ENCODE data around the gene CNPY1.

CNPY1 gene

DNA sequence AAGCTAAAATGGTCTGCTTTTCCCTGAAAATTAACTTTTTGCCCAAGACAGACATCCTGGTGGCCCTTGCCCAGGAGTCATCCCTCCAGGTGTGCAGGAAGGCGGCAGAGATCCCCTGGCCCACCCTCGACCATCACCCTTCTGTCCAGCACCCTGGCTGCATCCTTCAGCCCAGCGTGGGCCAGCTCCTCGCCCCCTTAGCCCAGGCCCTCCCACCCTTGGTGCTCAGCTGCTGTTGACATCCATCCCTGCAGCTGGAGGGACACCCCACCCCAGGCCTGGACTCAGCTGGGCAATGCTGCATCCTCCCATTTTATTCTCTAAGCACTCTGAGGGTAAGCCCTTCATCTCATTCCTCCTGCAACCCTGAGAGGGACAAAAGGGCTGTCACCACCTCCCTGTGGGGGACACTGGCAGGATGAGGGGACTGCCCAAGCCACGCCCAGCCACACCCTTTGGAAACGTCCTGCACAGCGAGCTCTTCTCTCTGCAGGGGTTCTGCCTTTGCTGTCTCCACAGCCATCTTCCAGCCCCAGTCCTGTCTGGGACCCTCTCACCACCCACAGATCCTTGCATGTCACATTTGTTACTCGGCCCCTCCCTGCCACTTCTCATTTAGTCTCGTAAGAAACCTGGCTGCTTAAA lies 57.8 kb downstream of the CNPY1 start:
- no peak for DNase-seq (ENCODE audit: low read depth)

DNA sequence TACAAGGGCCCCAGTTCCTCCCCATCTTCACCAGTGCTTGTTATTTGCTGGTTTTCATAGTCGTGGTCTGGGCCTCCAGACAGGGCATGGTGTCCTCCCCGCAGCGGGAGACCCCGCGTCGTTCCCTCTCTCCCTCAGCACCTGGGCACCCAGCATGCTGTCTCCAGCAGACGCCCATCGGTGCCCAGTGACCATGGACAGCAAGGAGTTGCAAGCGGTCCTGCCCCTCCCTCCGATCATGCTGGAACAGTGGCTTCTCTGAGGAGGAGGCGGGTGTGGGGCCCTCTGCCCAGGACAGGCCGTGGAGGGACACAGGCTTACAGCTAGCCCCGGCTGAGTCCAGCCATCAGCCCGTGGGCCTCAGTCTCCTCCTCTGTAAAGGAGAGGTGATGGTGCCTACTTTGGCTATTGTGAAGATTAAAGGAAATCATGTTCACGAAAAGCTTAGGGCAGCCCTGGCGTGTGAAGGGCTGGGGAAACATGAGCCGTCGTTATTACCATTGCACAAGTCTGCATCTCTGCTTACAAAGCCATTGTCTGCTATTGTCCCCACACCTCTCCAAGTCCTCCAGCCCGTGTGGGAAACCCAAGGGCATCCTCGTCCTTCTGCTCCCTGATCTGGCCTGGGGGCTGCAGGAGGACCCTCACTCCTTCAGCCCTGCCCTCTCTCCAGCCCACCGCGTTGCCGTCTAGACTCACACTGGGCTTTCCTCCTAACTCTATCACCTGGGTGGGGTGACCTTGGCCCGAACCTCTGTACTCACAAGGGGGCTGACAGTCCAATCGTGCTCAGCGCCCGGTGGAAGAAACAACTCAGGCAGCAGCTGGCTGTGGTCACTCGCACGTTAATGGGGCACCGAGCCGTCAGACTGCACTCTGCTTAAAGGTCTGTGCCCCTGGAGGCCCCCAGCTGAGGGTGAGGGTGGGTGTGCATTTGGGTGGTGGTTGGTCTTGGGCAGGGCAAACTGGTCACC lies 58.6 kb downstream of the CNPY1 start:
- no peak for DNase-seq (ENCODE audit: low read depth)

DNA sequence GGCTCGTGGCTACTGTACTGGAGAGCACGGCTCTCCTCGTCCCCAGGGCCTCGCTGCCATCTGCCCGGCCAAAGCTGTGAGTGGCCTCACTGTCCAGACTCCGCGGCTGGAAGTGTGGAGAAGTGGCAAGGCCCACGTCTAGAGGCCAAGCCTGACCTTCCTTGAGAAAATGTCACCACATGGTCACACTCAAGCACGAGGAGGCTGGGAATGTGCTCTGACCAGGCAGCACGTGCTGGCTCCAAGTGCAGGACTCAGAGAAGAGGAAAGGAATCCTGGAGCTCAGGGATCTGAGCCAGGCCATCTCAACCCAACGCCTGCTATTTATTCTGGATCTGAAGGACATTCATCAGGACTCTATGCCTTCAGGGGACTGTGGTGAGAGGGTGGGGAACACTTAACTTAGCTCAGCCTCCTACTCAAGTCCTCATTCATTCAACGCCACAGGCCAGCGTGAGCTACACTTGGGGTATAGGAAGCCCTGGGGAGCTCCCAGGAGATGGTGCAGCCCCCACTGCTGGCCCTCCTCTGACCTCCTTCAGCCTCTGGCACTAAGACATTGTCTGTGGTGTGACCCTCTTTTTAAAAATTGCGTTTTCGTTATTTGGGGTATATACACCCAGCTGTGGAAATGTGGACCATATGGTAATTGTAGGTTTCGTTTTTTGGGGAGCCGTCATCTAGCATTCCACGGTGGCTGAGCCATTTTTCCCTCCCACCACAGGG lies 59.4 kb downstream of the CNPY1 start:
- DNase-seq (ENCODE audit: low read depth): no peak

DNA sequence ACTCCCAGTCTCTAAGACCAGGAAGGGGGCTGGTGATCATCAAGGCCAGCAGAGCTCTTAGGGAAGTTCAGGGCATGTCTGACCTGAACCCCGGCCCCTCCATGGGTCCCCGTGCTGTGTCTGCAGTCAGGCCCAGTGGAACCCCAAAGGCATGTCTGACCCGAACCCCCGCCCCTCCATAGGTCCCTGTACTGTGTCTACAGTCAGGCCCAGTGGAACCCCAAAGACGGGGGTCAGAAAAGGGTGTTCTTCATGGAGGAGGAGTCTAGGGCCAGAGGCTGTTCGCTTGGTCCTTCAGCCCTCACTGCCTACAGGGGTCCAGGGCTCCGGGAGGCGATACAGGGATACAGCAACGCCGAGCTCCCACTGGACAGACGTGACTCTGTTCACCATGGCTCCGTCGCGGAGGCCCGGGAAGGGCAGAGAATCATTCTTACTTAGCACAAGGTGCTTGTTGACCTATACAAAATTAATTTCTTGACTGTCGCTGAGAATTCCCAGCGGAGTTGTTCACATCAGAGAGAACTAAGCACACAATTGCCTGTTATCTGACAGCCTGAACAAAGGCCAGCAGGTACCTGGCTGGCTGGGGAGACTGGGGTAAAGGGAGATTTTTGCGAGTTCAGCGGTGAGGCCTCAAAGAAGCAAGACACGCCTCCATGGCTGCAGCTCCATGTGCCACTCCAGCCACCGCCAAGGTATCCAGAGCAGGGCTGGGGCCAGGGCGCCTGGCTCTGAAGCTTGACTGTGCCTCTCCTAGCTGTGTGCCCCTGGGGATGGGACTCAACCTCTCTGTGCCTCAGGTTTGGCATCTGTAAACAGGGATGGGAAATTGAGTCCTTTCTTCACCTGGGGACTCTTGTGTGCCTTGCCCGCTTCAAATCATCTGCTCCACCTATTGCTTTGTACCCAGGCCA lies 61.6 kb downstream of the CNPY1 start:
- DNase-seq (ENCODE audit: low read depth): no peak

DNA sequence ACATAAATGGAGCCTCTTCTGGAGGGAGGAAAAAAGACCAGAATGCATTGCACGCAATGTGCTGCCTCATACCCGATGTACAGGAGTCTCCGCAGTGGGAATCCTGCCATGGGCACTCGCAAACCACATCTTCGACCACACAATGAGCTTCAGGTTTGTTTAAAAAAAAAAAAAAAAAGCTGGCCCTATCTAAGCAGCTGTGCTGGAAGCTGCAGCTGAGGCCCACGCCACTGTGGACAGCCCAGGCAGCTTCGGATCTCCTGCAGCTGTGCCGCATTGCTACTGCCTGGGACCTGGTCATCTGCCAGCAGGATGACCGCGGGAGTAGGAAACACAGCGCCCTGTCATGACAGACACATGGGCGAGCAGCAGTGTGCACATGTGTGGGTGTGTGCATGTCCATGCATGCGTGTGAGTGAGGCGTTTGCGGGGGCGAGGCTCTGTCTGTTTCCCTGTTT lies 62.5 kb downstream of the CNPY1 start:
- no peak for DNase-seq (ENCODE audit: low read depth)

DNA sequence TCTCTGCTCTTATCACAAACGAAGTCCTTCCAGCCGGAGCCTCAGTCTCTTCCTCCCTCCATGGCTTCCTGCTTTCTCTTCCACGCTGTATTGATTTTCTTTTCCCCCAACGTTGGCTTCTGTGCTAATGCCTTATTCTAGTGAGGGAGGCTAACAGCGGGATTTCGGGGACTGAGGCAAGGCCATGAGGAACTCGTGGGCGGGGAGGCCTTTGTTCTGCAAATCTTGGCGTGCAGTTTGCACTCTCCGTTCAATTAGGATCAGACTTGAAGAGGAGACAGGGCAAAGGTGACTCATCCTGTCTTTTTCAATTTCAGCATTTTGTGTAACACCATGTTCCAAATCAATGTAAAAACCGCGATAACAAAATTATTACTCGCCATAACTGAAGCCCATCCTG lies 63.1 kb downstream of the CNPY1 start:
- no peak for DNase-seq (ENCODE audit: low read depth)

DNA sequence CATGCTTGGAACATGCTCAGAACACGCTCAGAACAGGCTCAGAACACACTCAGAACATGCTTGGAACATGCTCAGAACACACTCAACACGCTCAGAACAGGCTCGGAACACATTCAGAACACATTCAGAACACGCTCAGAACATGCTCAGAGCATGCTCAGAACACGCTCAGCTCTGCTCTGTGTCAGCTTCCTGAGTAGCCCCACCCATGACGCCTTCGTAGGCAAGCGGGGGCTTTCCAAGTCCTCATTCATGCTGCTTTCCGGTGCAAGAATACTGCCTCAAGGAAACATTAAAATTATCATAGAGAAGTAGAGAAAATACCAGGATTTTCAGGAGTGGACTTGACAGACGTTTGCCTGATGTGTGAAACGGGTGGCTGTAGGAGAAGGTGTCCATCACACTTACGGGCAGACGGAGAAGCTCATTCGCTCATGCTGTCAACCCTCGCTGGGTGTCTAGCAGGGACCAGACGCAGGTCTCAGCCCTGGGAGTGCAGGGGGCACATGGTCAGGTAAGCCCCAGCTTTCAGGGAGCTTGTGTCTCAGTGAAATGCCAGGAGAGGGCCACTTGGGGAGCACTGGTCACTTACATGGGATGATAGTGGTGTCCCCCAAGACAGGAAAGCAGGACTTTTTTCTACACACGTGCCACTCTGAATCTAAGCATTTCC lies 63.7 kb downstream of the CNPY1 start:
- DNase-seq (ENCODE audit: low read depth): no peak

DNA sequence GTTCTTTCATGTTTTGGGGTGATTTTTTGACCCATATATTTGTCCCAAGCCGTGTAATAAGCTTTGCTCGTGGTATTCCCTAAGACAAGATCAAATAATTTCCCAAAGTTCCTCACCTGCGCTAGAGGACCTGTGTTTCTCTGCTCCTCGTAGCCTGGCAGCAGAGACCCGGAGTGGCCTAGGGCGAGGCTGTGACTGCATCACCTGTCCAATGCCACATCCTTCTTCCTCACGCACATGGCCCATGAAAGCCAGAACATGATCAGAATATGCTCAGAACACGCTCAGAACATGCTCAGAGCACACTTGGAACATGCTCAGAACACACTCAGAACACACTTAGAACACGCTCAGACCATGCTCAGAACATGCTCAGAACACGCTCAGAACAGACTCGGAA lies 64.6 kb downstream of the CNPY1 start:
- DNase-seq (ENCODE audit: low read depth): no peak

DNA sequence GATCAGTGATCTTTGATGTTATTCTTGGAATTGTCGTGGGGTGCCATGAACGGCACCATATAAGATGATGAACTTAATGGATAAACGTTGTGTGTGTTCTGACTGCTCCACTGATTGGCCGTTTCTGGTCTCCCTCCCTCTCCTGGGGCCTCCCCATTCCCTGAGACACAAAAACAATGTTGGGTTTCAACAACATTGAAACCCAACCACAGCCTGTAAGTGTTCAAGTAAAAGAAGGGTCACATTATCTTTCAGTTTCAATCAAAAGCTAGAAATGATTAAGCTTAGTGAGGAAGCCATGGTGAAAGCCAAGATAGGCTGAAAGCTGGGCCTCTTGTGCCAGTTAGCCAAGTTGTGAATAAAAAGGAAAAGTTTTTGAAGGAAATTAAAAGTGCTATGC lies 68.9 kb downstream of the CNPY1 start:
- no peak for DNase-seq (ENCODE audit: low read depth)

DNA sequence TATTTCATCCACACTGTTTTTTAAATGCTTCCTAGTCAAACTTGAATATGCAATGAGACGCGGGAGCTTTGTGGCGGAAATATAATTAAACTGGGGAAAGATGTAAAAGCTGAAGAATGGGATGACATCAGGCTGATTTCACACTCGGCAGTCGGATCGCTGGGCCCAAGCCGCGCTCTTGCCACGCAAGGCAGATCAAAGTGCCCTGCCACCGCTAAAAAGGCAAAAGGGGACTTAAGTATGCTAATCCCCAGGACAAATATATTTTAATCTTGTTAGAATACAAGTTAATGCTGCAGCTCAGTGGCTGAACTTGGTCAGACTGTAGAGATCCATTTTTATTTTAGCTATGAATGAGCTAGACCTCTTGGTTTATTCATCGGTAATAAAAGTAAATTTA lies 74.6 kb downstream of the CNPY1 start:
- DNase-seq (ENCODE audit: low read depth): no peak

DNA sequence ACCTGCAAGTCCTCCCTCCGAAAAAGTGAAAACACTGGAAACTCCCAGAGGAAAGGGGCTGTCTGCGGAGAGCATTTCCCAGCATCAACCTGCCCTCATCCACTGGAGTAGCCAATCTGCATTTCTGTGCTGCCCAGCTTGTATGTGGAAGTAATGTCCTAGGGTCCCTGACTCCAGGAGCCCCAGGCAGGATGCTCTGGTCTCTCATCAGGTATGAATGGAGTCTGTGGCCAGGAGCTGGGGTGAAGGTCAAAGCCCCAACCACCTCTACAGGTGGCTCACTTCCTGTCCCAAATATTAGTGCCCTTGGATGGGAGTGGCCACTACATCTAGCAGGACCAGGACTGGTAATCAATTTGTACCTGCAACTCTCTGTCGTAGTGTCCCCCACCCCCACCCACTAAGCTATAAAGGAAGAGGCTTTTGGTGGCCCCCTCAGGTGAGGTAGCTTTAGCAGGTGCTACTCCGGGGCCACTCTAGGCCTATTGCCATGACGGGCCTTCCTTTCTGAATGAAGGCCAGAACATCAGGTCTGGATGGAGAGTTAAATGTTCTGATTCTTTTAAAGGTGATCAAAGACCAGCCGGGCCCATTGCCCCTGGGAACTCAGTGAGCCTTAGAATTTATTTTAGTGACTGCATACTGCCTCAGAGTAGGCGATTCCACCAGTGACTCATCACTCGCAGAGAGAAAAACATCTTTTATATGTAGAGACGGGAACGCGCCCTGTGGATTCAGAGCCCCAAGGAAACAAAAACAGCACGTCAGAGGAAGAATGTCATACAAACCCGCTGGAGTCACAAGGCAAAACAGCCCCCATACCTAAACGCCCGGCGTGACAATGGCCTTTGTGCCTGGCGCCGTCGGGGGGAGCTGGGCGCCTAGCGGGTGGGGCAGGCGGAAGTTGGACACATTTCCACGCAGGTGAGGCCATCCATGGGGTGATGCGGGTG lies 75.4 kb downstream of the CNPY1 start:
- DNase-seq (ENCODE audit: low read depth): no peak

DNA sequence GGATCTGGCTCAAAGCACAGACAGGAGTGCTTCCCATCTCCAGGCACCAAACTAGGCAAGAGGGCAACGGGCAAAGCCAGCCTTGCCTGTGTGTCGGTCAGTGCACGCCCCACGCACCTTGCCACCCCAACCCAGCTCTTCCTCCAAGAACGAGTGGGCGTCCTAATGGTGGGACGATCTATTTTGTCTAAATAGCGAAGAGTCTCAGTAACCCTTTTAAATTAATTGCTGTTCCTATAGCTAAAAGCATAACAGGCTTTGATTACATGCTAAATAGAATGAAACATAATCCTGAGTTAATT lies 76.2 kb downstream of the CNPY1 start:
- DNase-seq (ENCODE audit: low read depth): no peak

DNA sequence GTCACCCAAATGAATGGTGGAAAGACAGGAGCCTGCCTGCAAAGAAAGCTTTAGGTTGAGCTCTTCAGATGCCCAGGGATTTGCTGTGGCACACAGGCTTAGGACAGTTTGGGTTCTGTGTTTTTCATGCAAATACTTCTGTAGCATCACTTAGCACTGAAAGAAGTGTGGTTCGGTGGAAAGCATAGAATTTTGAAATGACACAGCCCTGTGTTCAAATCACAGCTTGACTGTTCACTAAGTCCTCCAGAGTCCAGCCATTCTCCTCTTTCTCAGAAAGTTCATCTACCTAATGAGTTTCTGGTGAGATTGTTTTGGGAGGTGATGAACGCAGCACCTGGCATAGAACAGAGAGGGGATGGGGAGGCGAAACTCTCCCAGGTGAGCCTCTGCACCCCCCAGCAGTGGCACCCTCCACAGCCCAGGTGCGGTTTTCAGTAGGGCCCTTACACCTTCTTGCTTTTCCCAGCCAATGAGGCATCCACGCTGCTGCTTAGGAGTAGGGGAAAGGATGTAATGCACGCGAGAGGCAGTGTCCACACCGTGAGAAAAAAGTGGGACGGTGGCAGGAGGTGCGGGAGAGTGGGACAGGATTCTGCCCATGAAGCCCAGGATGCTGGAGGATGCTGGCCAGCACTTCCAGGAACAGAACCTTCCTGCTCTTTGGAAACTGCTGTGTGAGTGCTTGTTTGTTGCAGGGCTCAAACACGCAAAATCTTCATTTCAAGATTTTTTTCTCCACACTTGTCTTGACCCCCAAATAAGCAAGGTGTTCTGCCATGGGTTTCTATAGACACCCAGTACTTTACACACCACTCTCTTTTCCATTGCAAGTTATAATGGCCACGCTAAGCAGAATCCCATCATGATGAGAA lies 76.8 kb downstream of the CNPY1 start:
- no peak for DNase-seq (ENCODE audit: low read depth)

DNA sequence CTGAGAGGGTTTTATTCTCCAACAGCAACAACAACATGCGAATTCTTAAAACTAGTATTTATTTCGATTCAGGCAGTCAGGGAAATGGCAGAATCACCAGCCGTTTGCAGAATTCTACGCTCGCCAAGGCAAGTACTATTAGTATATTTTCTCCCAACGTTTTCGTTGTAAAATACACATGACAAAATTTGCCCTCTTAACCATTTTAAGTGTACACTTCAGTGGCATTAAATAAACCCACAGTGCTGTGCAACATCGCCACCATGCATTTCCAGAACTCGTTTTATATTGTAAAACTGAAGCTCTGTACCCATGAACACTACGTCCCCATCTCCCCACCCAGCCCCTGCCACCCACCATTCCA lies 77.6 kb downstream of the CNPY1 start:
- DNase-seq (ENCODE audit: low read depth): no peak

DNA sequence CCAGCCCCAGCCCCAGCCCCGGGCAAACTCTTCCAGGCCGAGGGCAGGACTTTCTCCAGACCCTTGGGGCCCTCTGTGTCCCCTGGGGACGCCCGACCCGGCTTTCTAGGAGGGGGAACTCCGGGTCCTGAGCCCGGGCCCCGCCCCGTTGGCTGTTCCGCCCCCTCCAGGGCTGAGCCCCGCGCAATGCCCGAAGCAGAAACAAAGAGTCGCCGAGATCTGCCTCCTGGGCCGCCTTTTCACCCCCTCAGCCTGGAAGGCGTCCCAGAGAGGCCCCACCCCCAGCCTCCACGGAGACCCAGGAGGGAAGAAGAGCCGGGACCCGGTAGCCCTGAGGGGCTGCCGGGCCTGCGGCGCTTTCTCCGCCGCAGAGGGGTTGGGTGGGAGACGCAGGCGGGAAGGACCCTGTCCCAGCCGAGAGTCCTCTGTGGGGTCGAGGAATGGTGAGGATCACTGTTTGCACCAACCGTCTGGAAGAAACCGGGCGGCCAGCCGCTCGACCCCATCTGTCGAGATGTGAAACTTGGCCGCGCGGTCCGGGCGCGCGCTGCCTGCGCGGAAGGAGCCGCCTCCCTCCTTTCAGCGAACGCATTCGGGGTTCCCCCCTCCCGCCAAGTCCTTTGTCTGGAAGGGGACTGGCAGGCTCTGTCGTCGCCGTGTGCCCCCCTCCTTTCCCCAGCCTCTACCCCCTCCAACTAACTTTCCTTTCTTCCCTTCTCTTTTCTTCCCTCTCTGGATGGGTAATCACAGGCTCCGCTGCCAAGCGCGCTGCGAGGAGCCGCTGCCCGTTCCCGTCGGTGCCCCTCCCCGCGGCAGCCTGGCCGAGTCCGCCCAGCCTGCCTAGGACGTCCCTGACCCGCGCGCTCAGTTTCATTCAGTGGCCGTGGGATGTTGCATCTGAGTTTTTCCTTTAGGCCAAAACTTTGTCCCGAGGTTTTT lies 78.2 kb downstream of the CNPY1 start:
- no peak for DNase-seq (ENCODE audit: low read depth)

DNA sequence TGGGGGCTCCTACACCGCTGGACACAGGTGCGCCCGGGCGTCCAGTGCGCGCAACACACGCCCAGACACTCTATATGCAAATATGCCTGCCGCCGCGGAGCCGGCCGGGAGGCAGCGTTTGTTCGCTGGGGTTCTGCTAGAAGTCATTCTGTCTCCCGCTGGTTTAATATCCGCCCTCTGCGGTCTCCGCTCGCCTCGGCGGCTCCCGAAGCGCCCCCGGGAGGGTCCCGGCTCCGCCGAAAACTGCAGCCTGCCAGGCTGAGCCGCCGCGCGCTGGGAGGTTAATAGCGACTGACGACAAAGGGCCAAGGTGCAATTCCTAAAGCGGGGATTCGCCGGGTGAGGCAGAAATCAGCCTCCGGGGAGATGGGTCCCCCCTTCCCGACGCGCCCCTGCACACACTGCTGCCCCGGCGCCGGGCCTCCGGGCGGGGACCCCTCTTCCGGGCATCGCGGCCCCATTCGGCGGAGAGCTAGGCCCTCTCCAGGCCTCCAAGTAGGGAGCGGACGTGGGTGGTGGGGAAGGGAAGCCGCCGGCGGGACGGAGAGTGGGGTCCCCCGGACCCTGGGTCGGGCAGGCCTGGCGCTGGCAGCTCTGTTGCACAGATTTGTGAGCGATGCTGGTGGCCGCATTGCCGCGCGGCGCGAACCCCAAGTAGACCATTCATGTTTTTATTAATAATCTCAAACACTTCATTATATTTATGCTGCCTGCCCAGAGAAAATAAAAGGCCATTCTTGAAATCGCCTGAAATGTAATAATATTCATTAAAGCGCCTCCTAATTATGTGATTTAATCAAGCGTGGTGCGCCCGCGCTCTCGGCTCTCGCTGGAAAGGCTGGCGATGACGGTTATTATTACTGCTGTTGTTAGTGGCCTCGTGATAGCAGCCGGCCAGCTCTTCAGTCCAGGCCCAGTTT lies 79.3 kb downstream of the CNPY1 start:
- no peak for DNase-seq (ENCODE audit: low read depth)

All from stimulated activated CD8-positive, alpha-beta memory T cell treated with anti-CD3 and anti-CD28 coated beads, Interleukin-15, amount 100 ng/mL, for 1 hour (primary cell).